GDM1 (cell line): ENCODE measurements around the gene DUSP14.

Source experiments
- DNase-seq: peaks from one replicate; lab custom pipeline; 2025; lab: John Stamatoyannopoulos, UW

DUSP14 gene

DNA sequence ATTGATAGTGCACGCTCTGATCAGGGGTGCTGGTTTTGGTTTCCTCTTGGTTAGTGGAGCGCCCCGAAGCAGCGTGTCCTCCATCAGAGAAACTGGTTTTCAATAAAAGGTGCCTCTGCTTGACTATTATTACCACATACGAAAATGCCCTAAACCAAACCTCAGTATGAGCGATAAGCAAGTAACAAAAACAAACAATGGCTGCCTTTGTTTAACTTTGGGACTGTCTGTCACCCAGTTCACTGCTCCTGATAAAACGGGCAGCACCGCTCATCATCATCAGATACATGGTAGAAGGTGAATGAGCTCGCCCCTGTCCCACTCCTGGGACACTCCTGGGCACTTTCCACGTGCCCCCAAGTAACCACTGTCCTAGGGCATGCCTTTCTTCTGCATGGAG is 24.0 kb downstream of the DUSP14 start:
- no peak for DNase-seq

GRCh38 chr17:37516127-37516571 is 26.5 kb downstream of the DUSP14 start:
- no peak for DNase-seq

GRCh38 chr17:37517881-37518280 is 28.2 kb downstream of the DUSP14 start:
- no peak for DNase-seq

- DNase-seq, result no peak
These were observed 29.1 kb downstream of the DUSP14 start for GRCh38 chr17:37518826-37519225.

DNA sequence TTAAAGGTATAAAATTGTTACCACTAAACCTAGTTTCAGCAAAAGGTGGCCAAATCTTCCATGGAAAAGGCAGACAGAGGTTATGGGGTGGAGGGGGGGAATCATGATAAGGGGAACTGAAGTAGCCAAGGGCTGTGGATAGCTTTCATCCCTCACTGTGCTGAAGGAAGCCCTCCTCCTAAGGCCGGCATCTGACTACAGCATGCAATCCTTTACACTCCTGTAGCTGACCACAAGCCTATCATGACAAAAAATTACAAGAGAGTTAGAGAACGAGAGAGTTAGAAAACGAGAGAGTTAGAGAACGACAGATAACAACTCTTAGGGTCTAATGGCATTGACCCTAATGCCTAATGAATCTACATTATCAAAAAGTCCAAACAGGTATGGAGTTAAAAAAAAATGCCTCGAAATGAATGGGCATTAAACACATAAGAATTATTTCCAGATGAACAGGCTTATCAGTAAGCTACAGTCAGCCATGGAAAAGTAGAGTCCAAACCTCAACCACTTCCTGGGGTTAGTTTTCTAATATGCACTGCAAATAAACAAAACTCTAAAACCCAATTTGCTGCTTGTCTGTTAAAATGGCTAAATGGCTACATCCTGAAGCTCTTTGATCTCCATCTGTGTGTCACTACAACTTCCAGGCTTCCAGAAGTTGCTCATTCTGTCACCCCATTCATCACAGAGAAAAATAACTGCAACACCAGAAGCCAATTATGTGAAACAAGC is 29.7 kb downstream of the DUSP14 start:
- no peak for DNase-seq

GRCh38 chr17:37520174-37520573 is 30.5 kb downstream of the DUSP14 start:
- no peak for DNase-seq

GRCh38 chr17:37521821-37522220 is 32.1 kb downstream of the DUSP14 start:
- DNase-seq, result no peak

- no peak for DNase-seq
These were observed 34.1 kb downstream of the DUSP14 start for GRCh38 chr17:37523715-37524219.

- no peak for DNase-seq
These were observed 37.7 kb downstream of the DUSP14 start for GRCh38 chr17:37527249-37527851.

DNA sequence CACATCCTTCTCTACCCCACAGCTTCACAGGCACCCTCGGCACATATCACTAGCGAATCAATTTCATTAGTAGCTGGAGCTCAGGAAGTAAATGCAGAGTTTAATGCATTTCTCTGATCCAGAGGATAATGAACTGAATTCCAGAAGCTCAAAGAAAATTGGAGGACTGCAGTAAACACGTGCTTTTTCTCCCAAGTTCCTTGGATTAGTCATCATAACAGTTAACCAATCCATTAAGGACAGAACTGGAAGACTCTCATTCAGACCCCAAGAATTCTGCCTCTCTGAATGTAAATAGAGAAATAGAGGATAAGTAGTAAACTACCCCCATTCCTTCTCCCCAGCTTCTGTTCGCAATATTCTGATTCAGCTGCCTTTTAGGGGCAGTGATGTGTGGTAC is 40.7 kb downstream of the DUSP14 start:
- no peak for DNase-seq

GRCh38 chr17:37532756-37533155 is 43.1 kb downstream of the DUSP14 start:
- DNase-seq, result no peak

DNA sequence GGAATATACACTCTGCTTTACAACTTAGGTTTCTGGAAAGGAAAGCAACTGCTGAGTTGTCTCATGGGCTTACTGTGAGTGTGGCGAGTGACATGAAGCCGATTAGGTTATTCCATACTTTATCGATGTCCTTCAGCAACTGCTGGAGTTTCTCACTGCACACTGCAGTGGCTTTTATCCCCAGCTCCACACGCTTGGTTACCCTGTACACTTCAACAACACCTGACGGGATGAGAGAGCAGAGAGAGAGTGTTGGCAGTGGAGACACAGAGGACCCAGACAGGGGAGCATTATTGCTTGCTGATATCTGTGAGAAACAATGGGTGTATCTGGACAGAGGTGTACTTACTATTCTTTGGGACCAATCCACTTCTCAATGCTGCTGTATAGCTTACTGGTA is 46.2 kb downstream of the DUSP14 start:
- no peak for DNase-seq

GRCh38 chr17:37538981-37539659 is 49.4 kb downstream of the DUSP14 start:
- DNase-seq, result no peak

DNA sequence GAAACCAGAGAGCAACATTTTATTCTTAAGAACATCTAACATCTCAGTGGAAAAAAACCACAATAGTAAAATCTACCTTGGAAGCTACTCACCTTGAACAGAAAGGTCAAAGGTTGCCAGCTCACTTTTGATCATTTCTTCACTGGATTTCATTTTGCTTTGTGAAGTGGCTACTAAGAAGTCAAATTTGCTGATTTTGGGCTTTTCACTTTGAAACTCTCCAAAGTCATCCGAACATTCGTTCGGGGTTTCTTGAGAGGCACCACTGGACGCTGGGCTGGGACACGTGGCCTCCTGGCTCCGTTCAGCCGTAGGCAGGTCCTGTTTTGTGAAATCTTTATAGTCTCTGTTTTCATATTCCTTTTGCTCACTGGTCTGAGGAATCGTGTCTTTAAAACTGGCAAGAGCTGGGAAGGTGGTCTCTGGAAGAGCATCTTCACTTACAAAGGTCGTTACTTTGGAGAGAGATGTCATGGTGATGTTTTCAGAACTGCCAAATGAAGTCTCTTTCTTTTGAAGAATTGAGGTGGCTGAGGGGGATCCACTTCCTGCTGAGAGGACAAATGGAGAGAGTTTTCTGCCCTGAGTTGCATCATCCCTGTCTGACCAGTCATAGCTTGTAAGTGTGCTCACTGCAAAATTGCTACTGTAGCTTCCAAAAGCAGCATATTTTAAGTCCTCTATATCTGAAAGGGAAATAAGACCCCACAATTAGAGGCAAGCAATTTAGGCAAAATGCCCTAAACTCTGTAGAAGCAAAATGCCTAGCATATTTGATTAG is 52.4 kb downstream of the DUSP14 start:
- no peak for DNase-seq

DNA sequence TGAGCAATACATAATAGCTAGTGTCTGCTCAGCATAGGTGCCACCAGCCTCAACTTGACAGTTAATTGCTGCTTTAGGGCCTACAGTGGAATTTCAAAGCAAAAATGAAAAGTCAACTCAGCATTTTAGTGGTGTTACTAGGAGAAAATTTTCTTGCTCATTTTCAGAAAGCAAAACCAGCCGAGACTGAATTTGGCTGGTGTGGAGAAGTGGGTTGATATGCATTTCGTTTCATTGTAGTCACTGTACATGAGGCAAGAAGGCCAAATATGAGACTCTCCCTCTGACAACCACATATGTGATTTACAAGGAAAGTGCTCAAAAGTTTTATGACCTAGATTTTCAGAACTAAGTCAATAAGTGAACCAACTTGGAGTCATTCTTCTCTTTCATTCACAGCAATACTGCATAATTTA is 54.0 kb downstream of the DUSP14 start:
- no peak for DNase-seq

GRCh38 chr17:37545486-37545885 is 55.8 kb downstream of the DUSP14 start:
- DNase-seq, result no peak

- no peak for DNase-seq
These were observed 56.6 kb downstream of the DUSP14 start for GRCh38 chr17:37546302-37546701.

DNA sequence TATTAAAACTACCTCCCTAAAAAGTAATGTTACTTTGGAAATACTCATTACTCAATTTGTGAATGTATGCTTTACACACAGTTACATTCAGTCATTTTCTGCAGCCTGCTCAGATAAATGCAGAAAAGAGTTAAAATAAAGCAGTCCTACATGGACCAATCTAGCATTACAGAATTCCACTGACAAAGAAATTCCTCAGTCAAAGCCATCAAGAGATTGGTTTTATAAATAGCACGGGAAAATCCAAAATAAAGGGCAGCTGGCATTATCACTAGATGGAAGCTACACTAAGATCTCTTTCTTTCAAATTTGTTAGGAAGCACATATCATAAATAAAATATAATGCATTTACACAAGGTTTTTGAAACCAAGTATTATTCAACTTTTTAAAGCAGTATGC is 58.3 kb downstream of the DUSP14 start:
- DNase-seq, result no peak

DNA sequence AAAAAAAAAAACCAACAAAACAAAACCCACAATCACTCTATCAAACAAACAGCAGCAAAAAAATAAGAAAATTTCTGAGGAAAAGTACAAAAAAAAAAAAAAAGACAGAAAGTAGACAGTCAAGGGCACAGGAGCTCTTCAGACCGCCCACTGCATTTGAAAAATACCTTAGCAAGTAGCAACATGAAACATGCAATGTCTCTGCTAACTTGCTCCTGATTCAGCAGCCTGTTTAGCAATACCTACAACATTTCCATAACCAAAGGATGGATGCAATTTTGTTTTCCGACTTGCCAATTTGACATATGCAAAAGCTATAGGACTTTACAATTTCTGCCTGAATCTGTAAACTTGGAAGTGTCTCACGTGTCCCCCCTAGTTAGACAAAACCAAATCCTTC is 62.1 kb downstream of the DUSP14 start:
- no peak for DNase-seq

GRCh38 chr17:37553401-37553966 is 63.8 kb downstream of the DUSP14 start:
- DNase-seq, result no peak

GRCh38 chr17:37555386-37555785 is 65.7 kb downstream of the DUSP14 start:
- no peak for DNase-seq

DNA sequence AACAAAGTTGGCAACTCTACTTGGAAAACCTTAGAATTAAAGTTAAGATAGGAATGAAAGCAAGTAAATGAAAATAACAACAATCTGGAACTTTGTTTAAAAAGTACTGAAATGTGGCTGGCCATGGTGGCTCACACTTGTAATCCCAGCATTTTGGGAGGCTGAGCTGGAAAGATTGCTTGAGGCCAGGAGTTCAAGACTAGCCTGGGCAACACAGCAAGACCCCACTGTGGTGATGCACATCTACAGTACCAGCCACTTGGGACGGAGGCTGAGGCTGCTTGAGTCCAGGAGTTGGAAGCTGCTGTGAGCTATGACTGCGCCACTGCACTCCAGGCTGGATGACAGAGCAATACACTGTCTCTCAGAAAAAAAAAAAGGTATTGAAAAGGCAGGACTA is 67.8 kb downstream of the DUSP14 start:
- no peak for DNase-seq
